ENCODE measurements around the gene ROR2.

ROR2 gene

DNA sequence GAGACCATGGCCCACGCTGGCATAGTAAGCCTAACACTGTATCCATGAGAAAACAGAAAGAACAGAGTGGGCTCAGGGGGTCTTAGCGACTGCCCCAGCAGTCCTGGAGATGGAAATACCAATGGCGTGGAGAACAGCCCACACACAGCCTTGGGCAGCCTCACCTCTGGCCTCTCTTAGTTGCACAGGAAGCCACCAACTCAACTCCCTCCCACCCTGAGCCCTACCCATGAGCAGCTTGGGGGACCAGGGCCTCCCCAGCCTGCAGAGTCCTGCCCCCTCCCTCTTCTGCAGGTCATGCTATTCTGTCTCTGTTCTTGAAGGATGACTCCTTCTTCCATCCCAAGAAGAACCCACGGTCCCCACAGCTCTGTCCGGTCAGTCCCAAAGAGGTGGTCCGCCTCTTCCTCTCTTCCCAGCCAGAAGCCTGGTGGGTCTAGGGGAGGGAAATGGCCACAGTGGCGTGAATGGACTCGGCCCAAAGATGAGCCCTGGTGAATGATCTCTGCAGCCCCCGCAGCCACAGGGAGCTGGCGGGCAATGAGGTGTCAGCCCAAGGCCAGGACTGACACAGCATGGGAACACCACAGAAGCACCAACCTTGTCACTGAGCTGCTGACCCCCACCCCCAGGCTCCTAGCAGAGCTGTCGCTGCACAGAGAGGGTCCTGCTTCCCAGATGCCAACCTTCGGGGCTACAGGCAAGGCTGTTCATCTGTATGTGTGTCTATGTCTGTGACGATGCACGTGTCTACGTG is 131.2 kb downstream of the ROR2 start:
- H3K27ac ChIP-seq (ENCODE audit: low read length), result no peak overlapping the region
- H3K27me3 ChIP-seq (ENCODE audit: control insufficient read depth, insufficient read depth, low read length), result no peaks in the 10 kb centered on the region
- no peaks in the 10 kb centered on the region for H3K9me3 ChIP-seq (ENCODE audit: control insufficient read depth, low read depth, low read length)
- peaks cover 10% of the 10 kb centered on the region for H3K4me1 ChIP-seq (ENCODE audit: control insufficient read depth, low read depth, low read length)
- H3K36me3 ChIP-seq (ENCODE audit: control insufficient read depth, low read depth, low read length), result no peaks in the 10 kb centered on the region
- no peak overlapping the region for H3K4me3 ChIP-seq (ENCODE audit: low read length)
- H3K9ac ChIP-seq (ENCODE audit: low read length), result no peak overlapping the region

DNA sequence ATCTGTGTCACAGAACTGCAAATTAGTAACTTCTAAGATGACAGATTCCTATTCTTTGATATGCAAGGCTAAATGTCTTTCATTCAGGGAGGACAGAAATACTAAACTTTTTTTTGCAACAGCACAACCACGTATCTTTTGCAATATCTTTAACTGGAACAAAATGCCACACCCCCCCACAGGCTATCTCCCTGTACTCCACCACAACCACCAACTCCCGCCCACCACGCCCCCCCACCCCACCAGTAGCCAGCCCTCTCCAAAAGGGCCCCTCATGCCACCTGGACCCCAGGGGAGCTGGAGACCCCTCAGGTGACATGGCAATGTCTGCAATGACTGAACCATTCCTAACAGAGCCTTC is 131.8 kb downstream of the ROR2 start:
- no peaks in the 10 kb centered on the region for H3K9me3 ChIP-seq (ENCODE audit: control insufficient read depth, low read depth, low read length)
- no peak overlapping the region for H3K4me3 ChIP-seq (ENCODE audit: low read length)
- H3K4me1 ChIP-seq (ENCODE audit: control insufficient read depth, low read depth, low read length), result peaks cover 10% of the 10 kb centered on the region
- H3K9ac ChIP-seq (ENCODE audit: low read length), result no peak overlapping the region
- no peaks in the 10 kb centered on the region for H3K36me3 ChIP-seq (ENCODE audit: control insufficient read depth, low read depth, low read length)
- no peaks in the 10 kb centered on the region for H3K27me3 ChIP-seq (ENCODE audit: control insufficient read depth, insufficient read depth, low read length)
- no peak overlapping the region for H3K27ac ChIP-seq (ENCODE audit: low read length)

- Histone ChIP-seq H3K27me3 (ENCODE audit: control insufficient read depth, insufficient read depth, low read length) (no peaks in the 10 kb centered on the region), H3K36me3 (ENCODE audit: control insufficient read depth, low read depth, low read length) (no peaks in the 10 kb centered on the region), H3K4me1 (ENCODE audit: control insufficient read depth, low read depth, low read length) (peaks cover 10% of the 10 kb centered on the region), H3K27ac (ENCODE audit: low read length) (no peak overlapping the region), H3K9me3 (ENCODE audit: control insufficient read depth, low read depth, low read length) (no peaks in the 10 kb centered on the region), H3K4me3 (ENCODE audit: low read length) (no peak overlapping the region), H3K9ac (ENCODE audit: low read length) (no peak overlapping the region)
Observed at GRCh38 chr9:91817493-91818224, 132.4 kb downstream of the ROR2 start.

GRCh38 chr9:91817106-91817492 is 132.9 kb downstream of the ROR2 start:
- no peak overlapping the region for H3K4me3 ChIP-seq (ENCODE audit: low read length)
- no peaks in the 10 kb centered on the region for H3K36me3 ChIP-seq (ENCODE audit: control insufficient read depth, low read depth, low read length)
- no peak overlapping the region for H3K9ac ChIP-seq (ENCODE audit: low read length)
- peaks cover 10% of the 10 kb centered on the region for H3K4me1 ChIP-seq (ENCODE audit: control insufficient read depth, low read depth, low read length)
- no peaks in the 10 kb centered on the region for H3K27me3 ChIP-seq (ENCODE audit: control insufficient read depth, insufficient read depth, low read length)
- no peaks in the 10 kb centered on the region for H3K9me3 ChIP-seq (ENCODE audit: control insufficient read depth, low read depth, low read length)
- no peak overlapping the region for H3K27ac ChIP-seq (ENCODE audit: low read length)

DNA sequence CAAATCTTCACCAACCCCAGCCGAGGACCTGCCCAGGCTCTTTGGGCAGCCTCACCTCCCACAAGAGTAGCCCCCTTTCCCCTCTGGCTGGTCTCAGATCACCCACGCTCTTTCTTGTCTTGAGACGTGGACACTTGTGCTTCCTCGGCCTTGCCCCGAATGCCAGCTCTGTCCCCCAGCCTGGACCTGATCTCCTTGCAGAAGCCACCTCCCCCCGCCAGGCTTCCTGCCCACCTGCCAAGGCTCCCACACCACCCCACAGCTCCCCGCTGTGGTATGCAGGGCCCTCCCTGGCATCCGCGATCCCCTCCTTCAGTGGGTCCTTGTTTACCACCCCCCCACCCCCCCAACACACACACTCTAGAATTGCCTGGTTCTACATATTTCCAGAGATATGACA is 133.7 kb downstream of the ROR2 start:
- peaks cover 10% of the 10 kb centered on the region for H3K4me1 ChIP-seq (ENCODE audit: control insufficient read depth, low read depth, low read length)
- no peaks in the 10 kb centered on the region for H3K9me3 ChIP-seq (ENCODE audit: control insufficient read depth, low read depth, low read length)
- no peak overlapping the region for H3K4me3 ChIP-seq (ENCODE audit: low read length)
- no peaks in the 10 kb centered on the region for H3K36me3 ChIP-seq (ENCODE audit: control insufficient read depth, low read depth, low read length)
- H3K27ac ChIP-seq (ENCODE audit: low read length), result no peak overlapping the region
- no peak overlapping the region for H3K9ac ChIP-seq (ENCODE audit: low read length)
- no peaks in the 10 kb centered on the region for H3K27me3 ChIP-seq (ENCODE audit: control insufficient read depth, insufficient read depth, low read length)

- Histone ChIP-seq H3K4me1 (ENCODE audit: control insufficient read depth, low read depth, low read length) (peaks cover 10% of the 10 kb centered on the region), H3K27me3 (ENCODE audit: control insufficient read depth, insufficient read depth, low read length) (no peaks in the 10 kb centered on the region), H3K27ac (ENCODE audit: low read length) (no peak overlapping the region), H3K36me3 (ENCODE audit: control insufficient read depth, low read depth, low read length) (no peaks in the 10 kb centered on the region), H3K9me3 (ENCODE audit: control insufficient read depth, low read depth, low read length) (no peaks in the 10 kb centered on the region), H3K9ac (ENCODE audit: low read length) (no peak overlapping the region), H3K4me3 (ENCODE audit: low read length) (no peak overlapping the region)
Observed at GRCh38 chr9:91815896-91816295, 134.1 kb downstream of the ROR2 start.

DNA sequence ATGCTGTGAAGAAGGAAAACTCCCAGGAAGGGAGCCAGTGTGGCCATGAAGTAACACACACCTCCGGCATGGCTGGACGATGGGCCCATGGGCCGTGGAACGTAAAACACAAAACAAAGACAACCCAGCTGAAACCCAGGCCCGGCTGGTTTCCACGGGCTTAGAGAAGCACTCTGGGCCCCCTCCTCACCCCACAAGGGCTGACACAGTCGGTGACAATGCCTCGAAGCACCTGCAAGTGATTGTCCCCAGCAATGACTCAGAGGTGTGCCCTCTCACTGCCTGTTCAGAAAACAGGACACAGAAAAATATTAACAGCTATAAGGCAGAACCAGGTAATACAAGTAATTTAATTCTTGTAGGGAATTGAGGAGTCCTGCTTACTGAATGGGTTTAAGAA is 135.3 kb downstream of the ROR2 start:
- Histone ChIP-seq H3K36me3 (ENCODE audit: control insufficient read depth, low read depth, low read length) (no peaks in the 10 kb centered on the region), H3K4me3 (ENCODE audit: low read length) (no peak overlapping the region), H3K9me3 (ENCODE audit: control insufficient read depth, low read depth, low read length) (no peaks in the 10 kb centered on the region), H3K27ac (ENCODE audit: low read length) (no peak overlapping the region), H3K27me3 (ENCODE audit: control insufficient read depth, insufficient read depth, low read length) (no peaks in the 10 kb centered on the region), H3K4me1 (ENCODE audit: control insufficient read depth, low read depth, low read length) (peaks cover 10% of the 10 kb centered on the region), H3K9ac (ENCODE audit: low read length) (no peak overlapping the region)

DNA sequence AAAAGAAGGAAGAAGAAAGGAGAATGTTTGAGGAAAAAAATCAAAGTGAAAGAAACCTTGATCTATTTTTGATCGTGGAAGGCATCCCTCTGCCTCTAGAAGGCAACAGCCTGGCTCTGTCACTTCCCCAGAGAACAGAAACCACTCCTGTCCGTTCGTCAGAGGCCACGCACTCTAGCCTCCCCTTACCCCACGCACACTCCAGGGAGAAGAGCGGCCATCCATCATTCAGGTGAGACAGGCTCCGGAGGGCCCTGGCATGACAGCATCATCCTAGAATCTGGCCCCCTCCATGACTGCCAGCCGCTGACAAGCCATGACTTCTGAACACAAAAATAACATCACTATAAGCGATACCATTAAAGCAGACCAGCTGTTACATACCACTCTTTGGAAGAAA is 135.8 kb downstream of the ROR2 start:
- Histone ChIP-seq H3K27ac (ENCODE audit: low read length) (no peak overlapping the region), H3K4me3 (ENCODE audit: low read length) (no peak overlapping the region), H3K36me3 (ENCODE audit: control insufficient read depth, low read depth, low read length) (no peaks in the 10 kb centered on the region), H3K9ac (ENCODE audit: low read length) (no peak overlapping the region), H3K4me1 (ENCODE audit: control insufficient read depth, low read depth, low read length) (peaks cover 10% of the 10 kb centered on the region), H3K27me3 (ENCODE audit: control insufficient read depth, insufficient read depth, low read length) (no peaks in the 10 kb centered on the region), H3K9me3 (ENCODE audit: control insufficient read depth, low read depth, low read length) (no peaks in the 10 kb centered on the region)

- H3K4me3 ChIP-seq (ENCODE audit: low read length), result no peak overlapping the region
- no peaks in the 10 kb centered on the region for H3K9me3 ChIP-seq (ENCODE audit: control insufficient read depth, low read depth, low read length)
- no peaks in the 10 kb centered on the region for H3K27me3 ChIP-seq (ENCODE audit: control insufficient read depth, insufficient read depth, low read length)
- H3K4me1 ChIP-seq (ENCODE audit: control insufficient read depth, low read depth, low read length), result peaks cover 10% of the 10 kb centered on the region
- H3K36me3 ChIP-seq (ENCODE audit: control insufficient read depth, low read depth, low read length), result no peaks in the 10 kb centered on the region
- H3K27ac ChIP-seq (ENCODE audit: low read length), result no peak overlapping the region
- H3K9ac ChIP-seq (ENCODE audit: low read length), result no peak overlapping the region
Observed at GRCh38 chr9:91813176-91813795, 136.7 kb downstream of the ROR2 start.

GRCh38 chr9:91812191-91812590 is 137.8 kb downstream of the ROR2 start:
- peaks cover under 1% of the 10 kb centered on the region for H3K4me1 ChIP-seq (ENCODE audit: control insufficient read depth, low read depth, low read length)
- no peak overlapping the region for H3K4me3 ChIP-seq (ENCODE audit: low read length)
- H3K9me3 ChIP-seq (ENCODE audit: control insufficient read depth, low read depth, low read length), result no peaks in the 10 kb centered on the region
- H3K9ac ChIP-seq (ENCODE audit: low read length), result no peak overlapping the region
- no peak overlapping the region for H3K27ac ChIP-seq (ENCODE audit: low read length)
- H3K27me3 ChIP-seq (ENCODE audit: control insufficient read depth, insufficient read depth, low read length), result no peaks in the 10 kb centered on the region
- H3K36me3 ChIP-seq (ENCODE audit: control insufficient read depth, low read depth, low read length), result no peaks in the 10 kb centered on the region

DNA sequence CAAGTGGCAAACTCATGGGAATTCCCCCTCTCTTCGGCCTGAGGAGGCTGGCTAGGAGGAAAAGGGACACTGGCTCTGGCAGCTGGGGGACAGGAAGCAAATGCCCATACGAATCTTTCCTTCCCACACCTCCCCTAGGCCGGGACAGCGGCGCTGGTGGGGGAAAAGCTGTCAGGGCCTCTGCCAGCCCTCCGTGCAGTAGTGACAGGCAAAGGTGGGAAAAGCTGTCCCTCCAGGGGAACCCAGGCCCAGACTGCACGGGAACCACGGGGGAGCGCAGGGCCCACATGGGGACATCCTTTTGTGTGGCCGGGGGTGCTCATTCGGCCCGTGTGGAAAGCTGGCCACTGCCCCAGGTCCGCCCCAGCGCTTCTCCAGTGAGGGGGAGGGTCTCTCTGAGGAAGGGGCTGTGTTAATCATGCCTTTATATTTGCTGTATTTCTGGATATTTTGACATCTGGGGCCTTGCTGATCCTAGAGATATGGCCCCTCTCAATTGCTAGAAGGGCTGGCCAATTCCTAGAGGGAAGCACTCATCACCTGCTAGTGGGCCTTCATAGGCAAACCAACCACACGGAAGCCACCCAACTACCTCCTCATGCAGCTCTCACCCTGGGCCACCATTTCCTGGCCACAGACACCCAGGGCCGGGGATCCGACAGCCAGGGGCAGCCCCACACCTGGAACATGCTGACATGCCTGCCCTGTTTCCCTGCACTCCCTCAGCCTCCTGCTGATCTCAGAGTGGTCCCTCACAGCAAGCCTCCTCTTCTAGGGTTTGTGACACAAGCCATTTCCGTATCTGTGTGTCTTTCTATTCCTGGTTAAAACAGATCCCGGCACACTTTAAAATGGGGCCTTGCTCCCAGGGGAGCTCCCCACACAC is 138.8 kb downstream of the ROR2 start:
- Histone ChIP-seq H3K36me3 (ENCODE audit: control insufficient read depth, low read depth, low read length) (no peaks in the 10 kb centered on the region), H3K27ac (ENCODE audit: low read length) (no peak overlapping the region), H3K4me3 (ENCODE audit: low read length) (no peak overlapping the region), H3K4me1 (ENCODE audit: control insufficient read depth, low read depth, low read length) (no peaks in the 10 kb centered on the region), H3K9ac (ENCODE audit: low read length) (no peak overlapping the region), H3K27me3 (ENCODE audit: control insufficient read depth, insufficient read depth, low read length) (no peaks in the 10 kb centered on the region), H3K9me3 (ENCODE audit: control insufficient read depth, low read depth, low read length) (no peaks in the 10 kb centered on the region)
